ENCODE measurements around the gene ZBTB5.

The ZBTB5 gene

GRCh38 chr9:37410354-37410861 is 54.8 kb downstream of the ZBTB5 start:
- no peaks in the 10 kb centered on the region for H3K9me3 Mint-ChIP-seq
- H3K36me3 Mint-ChIP-seq (ENCODE audit: low read depth): no peaks in the 10 kb centered on the region
- peaks cover 22% of the 10 kb centered on the region for H3K4me1 Mint-ChIP-seq
- no peak overlapping the region for H3K4me3 Mint-ChIP-seq
- no peak overlapping the region for H3K27ac Mint-ChIP-seq
- H3K27me3 Mint-ChIP-seq (ENCODE audit: low read depth): peaks cover 16% of the 10 kb centered on the region
- no peak for TF ChIP-seq CTCF (IDR thresholded peaks at IDR 0.05; ENCODE audit: unreplicated experiment in 3 of 3)

- H3K4me3 Mint-ChIP-seq: no peak overlapping the region
- H3K27me3 Mint-ChIP-seq (ENCODE audit: low read depth): peaks cover 11% of the 10 kb centered on the region
- TF ChIP-seq CTCF (IDR thresholded peaks at IDR 0.05; ENCODE audit: unreplicated experiment in 3 of 3): no peak
- no peaks in the 10 kb centered on the region for H3K36me3 Mint-ChIP-seq (ENCODE audit: low read depth)
- H3K4me1 Mint-ChIP-seq: peaks cover 14% of the 10 kb centered on the region
- no peaks in the 10 kb centered on the region for H3K9me3 Mint-ChIP-seq
- no peak overlapping the region for H3K27ac Mint-ChIP-seq
Measured at GRCh38 chr9:37408933-37409710, 56.1 kb downstream of the ZBTB5 start.

GRCh38 chr9:37407468-37407867 is 57.8 kb downstream of the ZBTB5 start:
- Mint-ChIP-seq H3K27me3 (ENCODE audit: low read depth) (peaks cover 4% of the 10 kb centered on the region), H3K4me3 (no peak overlapping the region), H3K4me1 (peaks cover 3% of the 10 kb centered on the region), H3K36me3 (ENCODE audit: low read depth) (no peaks in the 10 kb centered on the region), H3K27ac (no peak overlapping the region), H3K9me3 (no peaks in the 10 kb centered on the region)
- TF ChIP-seq CTCF (IDR thresholded peaks at IDR 0.05; ENCODE audit: unreplicated experiment in 3 of 3): peak in 2 of 3 experiments; percentile 23 to 33

- peak overlapping the region in 1 of 3 experiments; percentile 9 for H3K27ac Mint-ChIP-seq
- H3K4me1 Mint-ChIP-seq: no peaks in the 10 kb centered on the region
- no peak overlapping the region for H3K4me3 Mint-ChIP-seq
- peaks cover 4% of the 10 kb centered on the region for H3K27me3 Mint-ChIP-seq (ENCODE audit: low read depth)
- H3K36me3 Mint-ChIP-seq (ENCODE audit: low read depth): no peaks in the 10 kb centered on the region
- H3K9me3 Mint-ChIP-seq: no peaks in the 10 kb centered on the region
- TF ChIP-seq CTCF (IDR thresholded peaks at IDR 0.05; ENCODE audit: unreplicated experiment in 3 of 3): no peak
Measured at GRCh38 chr9:37406603-37407401, 58.4 kb downstream of the ZBTB5 start.

GRCh38 chr9:37405764-37406380 is 59.4 kb downstream of the ZBTB5 start:
- Mint-ChIP-seq H3K27ac (peak overlapping the region in 1 of 3 experiments; percentile 9), H3K36me3 (ENCODE audit: low read depth) (no peaks in the 10 kb centered on the region), H3K27me3 (ENCODE audit: low read depth) (peaks cover under 1% of the 10 kb centered on the region), H3K4me3 (no peak overlapping the region), H3K4me1 (no peaks in the 10 kb centered on the region), H3K9me3 (no peaks in the 10 kb centered on the region)
- no peak for TF ChIP-seq CTCF (IDR thresholded peaks at IDR 0.05; ENCODE audit: unreplicated experiment in 3 of 3)
